Activated T-helper 2 cell treated with anti-CD3 and anti-CD28 coated beads, Interferon-gamma antibody, Interleukin-2, Interleukin-4, amounts not matched to agents 10 μg/mL and 5 μg/mL and 100 μg/mL, durations not matched to agents 14 hours and 24 hours and 36 hours (primary cell): ENCODE results near the gene KCNJ1. TPM values are rescaled to one million over a fixed set of nuclear protein-coding genes. Genes with fewer than 3 reads are reported as not detected.

ENCODE experiments used
- DNase-seq: peaks from one replicate; pipeline ENCODE4 v3.0.0; 2021; ENCODE audit warnings: low spot score
- H3K27ac Mint-ChIP-seq: one replicate; pipeline ENCODE4 v1.8.0; 2021; ENCODE audit warnings: mixed read lengths
- H3K27me3 Mint-ChIP-seq: one replicate; pipeline ENCODE4 v1.8.0; 2021; ENCODE audit warnings: low read depth, mixed read lengths
- H3K36me3 Mint-ChIP-seq: one replicate; pipeline ENCODE4 v1.8.0; 2021; ENCODE audit warnings: low read depth, mixed read lengths
- H3K4me1 Mint-ChIP-seq: one replicate; pipeline ENCODE4 v1.8.0; 2021; ENCODE audit warnings: low read depth, mixed read lengths
- H3K4me3 Mint-ChIP-seq: one replicate; pipeline ENCODE4 v1.8.0; 2021; ENCODE audit warnings: low read depth, mild to moderate bottlenecking, moderate library complexity, mixed read lengths
- H3K9me3 Mint-ChIP-seq: one replicate; pipeline ENCODE4 v1.8.0; 2021; ENCODE audit warnings: mixed read lengths
- intact Hi-C: fragments of 100-400 bp; cut with micrococcal nuclease; formaldehyde crosslinking; loops from one replicate; pipeline ENCODE4 v1.15.1; 2023
- total RNA-seq: library from RNA; stranded (reverse); gene quantifications from 2 replicates; pipeline ENCODE4 v1.2.3, GENCODE V29; 2022

Gene KCNJ1
- total RNA-seq, 1 donor from 2014 or later: not detected

DNA sequence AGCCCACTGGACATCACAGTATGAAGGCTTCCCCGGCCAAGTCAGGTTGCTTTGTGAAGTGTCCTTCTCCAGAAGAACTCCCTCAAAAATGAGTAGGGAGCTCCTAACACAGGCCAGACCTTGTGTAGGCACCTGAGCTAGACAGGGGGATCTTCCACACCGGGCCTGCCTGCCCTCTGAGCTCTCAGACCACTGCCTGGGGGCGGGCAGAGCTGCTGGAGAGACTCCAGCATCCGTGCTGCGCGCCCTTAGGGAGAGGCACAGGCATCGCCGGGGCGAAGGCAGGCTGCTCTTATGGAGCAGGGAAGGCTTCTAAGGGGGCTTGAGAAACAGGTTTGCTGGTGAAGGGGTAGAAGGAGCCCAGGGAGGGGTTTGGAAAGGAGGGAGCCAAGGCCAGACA is 28.4 kb upstream of the KCNJ1 start:
- no peak for DNase-seq
- intact Hi-C loops: no loop called here
- Mint-ChIP-seq H3K9me3 (no peaks in the 10 kb centered on the region), H3K27ac (no peak overlapping the region), H3K36me3 (no peaks in the 10 kb centered on the region), H3K4me3 (no peak overlapping the region), H3K27me3 (peaks cover 57% of the 10 kb centered on the region), H3K4me1 (peaks cover 7% of the 10 kb centered on the region)

DNA sequence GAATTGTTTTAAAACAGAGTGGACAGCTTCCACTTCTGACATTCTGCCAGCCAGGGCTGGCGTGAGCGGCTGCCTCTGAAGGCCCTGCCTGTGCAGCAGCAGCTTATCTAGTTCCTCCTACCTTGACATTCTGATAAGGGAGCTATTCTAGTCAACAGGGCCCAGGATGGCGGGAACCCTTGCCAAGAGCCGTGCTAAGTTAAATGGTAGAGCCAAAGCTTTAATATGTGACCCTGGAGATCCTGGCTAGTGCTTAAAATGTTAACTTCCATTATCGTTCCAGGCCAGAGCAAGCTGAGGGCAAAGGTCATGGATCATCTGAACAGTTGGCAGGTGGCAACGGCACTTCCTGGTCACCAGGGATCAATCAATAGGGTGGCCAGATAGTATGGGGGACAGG is 27.6 kb upstream of the KCNJ1 start:
- Mint-ChIP-seq H3K36me3 (no peaks in the 10 kb centered on the region), H3K27ac (no peak overlapping the region), H3K27me3 (peaks cover 57% of the 10 kb centered on the region), H3K4me3 (no peak overlapping the region), H3K9me3 (no peaks in the 10 kb centered on the region), H3K4me1 (peaks cover 7% of the 10 kb centered on the region)
- no peak for DNase-seq
- intact Hi-C loops: no loop called here

DNA sequence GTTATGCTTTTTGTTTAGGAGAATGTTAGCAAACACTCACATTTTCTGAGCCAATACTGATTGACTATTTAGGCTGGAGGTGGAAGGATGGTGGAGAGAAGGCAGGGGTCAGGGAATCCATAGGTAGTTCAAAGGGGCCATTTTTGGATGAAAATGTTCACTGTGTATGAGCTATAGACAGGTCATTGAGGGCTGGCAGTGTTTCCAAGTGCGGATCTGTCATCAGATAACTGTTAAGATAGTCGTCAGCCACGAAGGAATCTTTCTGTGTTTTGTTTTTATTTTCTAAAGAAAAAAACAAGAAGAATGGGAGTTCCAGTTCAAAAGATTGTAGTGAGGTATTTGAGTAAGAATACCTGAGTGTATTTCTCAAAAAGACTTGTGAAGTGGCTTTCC is 27.2 kb upstream of the KCNJ1 start:
- no peak for DNase-seq
- no peak overlapping the region for H3K27ac Mint-ChIP-seq
- H3K27me3 Mint-ChIP-seq: peaks cover 61% of the 10 kb centered on the region
- intact Hi-C loops: no loop called here
- no peak overlapping the region for H3K4me3 Mint-ChIP-seq
- H3K4me1 Mint-ChIP-seq: peaks cover 7% of the 10 kb centered on the region
- H3K9me3 Mint-ChIP-seq: no peaks in the 10 kb centered on the region
- no peaks in the 10 kb centered on the region for H3K36me3 Mint-ChIP-seq

DNA sequence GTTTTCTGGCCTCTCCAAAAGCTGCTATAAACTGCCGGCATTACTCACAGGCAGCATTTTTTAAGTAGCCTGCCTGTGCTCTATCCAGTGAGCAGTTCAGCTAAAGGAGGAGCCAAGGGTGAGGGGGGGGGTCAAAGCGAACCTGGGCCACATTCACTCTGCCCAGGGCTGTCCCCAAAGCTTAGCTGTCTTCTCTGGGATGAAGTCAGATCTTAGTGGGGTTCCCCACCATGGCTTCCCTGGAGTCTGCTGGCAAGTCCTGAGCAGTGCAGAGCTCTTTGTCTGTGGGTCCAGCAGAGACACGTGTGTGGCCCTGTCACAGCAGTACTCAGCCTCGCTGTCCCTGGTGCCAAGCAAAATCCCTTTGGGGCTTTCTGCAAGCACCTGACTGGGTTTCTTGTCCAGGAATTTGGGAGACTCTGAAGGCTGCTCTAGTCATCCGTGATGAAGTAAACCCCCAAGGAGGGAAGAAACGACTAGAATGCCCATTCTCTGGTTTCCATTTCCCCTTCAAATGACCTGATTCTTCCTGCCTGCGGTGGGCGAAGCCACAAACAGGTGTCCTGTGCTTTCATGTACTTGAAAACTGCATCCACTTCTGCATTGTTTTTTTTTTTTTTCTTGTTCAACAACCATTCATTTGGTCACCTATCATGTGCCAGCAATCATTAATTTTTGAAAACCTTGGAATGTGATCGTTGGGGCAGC is 26.6 kb upstream of the KCNJ1 start:
- Mint-ChIP-seq H3K4me3 (no peak overlapping the region), H3K27ac (no peak overlapping the region), H3K4me1 (peaks cover 7% of the 10 kb centered on the region), H3K9me3 (no peaks in the 10 kb centered on the region), H3K27me3 (peaks cover 59% of the 10 kb centered on the region), H3K36me3 (no peaks in the 10 kb centered on the region)
- intact Hi-C loops: no loop called here
- no peak for DNase-seq

DNA sequence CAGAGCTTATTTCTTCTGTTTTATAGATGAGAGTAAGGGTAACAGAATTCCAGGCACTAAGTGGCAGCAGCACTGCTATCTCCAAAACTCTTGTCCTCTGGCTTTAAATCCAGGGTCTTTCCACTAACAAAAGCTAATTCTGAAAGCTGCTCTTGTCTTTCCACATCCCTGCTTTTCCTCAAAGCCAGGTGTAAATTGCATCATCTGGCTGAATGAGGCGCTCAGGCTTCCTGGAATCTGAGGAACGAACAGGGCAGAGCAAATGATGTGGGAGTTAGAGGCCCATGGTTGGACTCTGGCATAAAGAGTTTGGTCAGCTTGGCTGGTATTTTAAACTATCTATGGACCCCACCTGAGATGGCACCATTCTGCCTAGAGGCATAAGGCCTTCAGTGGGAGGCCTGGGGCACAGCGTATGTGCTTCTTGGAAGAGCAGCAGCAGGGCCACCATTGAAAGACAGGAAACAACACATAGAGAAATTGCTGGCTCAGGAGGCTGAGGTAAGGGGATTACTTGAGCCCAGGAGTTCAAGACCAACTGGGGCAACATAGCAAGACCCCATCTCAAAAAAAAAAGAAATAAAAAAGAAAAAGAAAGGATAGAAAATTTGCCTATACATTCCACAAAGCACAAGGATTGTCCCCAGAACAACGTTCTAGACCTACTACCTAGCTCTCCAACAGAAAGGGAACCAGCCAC is 25.9 kb upstream of the KCNJ1 start:
- H3K27ac Mint-ChIP-seq: no peak overlapping the region
- DNase-seq: no peak
- H3K4me3 Mint-ChIP-seq: no peak overlapping the region
- H3K27me3 Mint-ChIP-seq: peaks cover 60% of the 10 kb centered on the region
- H3K36me3 Mint-ChIP-seq: no peaks in the 10 kb centered on the region
- H3K9me3 Mint-ChIP-seq: no peaks in the 10 kb centered on the region
- intact Hi-C loops: no loop called here
- peaks cover 7% of the 10 kb centered on the region for H3K4me1 Mint-ChIP-seq

DNA sequence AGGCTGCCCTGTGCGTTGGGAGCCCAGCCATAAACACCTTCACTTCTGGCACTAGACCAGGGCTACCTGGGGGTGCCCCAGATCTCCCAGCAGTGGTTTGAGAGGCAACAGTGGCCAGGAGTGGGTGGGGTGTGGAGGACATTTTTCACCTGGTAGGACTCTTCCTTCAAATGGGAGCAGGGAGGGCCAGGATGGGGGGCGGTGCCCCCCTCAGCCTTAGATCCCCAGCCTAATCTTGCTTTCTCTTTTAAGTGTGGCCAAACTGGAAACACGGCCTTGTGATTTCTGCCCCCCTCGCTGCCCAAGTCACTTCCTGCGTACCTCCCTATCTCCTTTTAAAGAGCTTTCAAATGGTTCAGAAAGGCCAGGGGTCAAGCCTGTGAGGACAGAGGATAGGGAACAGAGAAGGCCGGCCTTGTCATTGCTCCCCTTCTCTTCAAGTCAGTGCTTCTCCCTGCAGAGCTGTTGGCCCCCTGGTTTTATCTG is 24.9 kb upstream of the KCNJ1 start:
- no peak overlapping the region for H3K4me3 Mint-ChIP-seq
- intact Hi-C loops: loop anchor here (2.0 kb wide), 1 partner anchor 13 kb away; no protein-coding TSS in a partner anchor
- H3K27ac Mint-ChIP-seq: no peak overlapping the region
- peaks cover 62% of the 10 kb centered on the region for H3K27me3 Mint-ChIP-seq
- no peaks in the 10 kb centered on the region for H3K36me3 Mint-ChIP-seq
- DNase-seq: no peak
- no peaks in the 10 kb centered on the region for H3K9me3 Mint-ChIP-seq
- H3K4me1 Mint-ChIP-seq: peaks cover 7% of the 10 kb centered on the region

DNA sequence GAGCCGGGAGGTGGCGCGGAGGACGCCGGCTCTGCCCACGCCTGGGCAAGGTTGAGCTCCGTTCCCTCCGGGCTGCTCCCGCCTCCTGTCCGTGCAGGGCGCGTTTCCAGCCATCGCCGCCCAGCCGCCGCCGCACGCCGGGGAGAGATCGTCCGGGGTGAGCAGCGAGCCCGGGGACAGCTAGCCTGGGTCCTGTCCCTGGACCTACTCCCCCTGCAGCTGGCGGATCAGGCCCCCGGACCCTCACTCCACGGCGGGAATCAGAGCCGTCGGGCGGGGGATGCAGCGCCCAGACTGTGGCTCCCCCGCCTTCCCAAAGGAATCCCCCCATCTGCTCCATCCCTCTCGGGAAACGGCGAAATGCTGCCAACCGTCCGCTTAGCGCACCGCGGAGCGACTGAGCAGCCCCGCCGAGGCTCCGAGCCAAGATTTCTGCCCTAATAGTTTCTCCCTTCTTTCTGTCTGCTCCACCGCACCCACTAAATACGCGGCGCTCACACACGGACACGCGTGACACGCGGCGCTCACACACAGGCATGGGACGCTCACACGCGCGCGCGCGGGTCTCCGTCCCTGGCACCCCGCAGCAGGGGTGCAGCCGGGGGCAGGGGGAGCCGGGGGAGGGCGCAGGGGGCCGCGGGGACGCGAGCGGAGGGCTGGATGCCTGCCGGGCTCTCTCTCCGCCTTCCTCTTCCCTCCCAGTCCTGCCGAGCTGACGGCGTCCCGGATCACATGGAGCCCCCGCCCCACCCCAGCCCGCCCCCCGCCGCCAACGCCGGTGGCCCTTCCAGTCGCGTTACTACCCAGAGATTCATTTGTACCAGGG is 23.7 kb upstream of the KCNJ1 start, which contains the start of gene KCNJ5:
TSS of gene KCNJ5 (plus strand) at position 814 of the 826 bp plus-strand sequence. CDS start 19,918 bp downstream, outside the sequence.
- Mint-ChIP-seq H3K36me3 (no peaks in the 10 kb centered on the region), H3K4me3 (peak within 1 kb of the TSS; percentile 31), H3K27ac (no peak within 1 kb of the TSS), H3K9me3 (no peaks in the 10 kb centered on the region), H3K27me3 (peaks cover 66% of the 10 kb centered on the region), H3K4me1 (peaks cover 7% of the 10 kb centered on the region)
- intact Hi-C loops: loop anchor here (2.0 kb wide), 1 partner anchor 14 kb away; no protein-coding TSS in a partner anchor
- no peak for DNase-seq

DNA sequence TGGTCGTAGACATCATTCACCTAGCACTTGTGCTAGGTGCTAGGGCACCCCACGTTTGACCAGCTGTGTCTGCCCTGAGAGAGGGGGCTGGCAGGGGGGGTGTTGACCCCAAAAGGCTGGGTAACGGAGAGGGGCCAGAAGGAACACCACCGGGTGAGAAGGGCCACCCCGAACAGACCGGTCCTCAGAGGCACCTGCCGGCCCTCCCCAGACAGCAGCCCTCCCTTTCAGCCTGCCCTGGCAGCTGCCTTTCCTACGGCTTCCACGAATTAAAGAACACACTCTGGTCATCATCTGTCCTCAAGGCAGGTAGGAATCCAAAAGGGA is 23.1 kb upstream of the KCNJ1 start:
- intact Hi-C loops: loop anchor here (2.0 kb wide), 1 partner anchor 15 kb away; no protein-coding TSS in a partner anchor
- Mint-ChIP-seq H3K9me3 (no peaks in the 10 kb centered on the region), H3K36me3 (no peaks in the 10 kb centered on the region), H3K4me3 (no peak overlapping the region), H3K27me3 (peaks cover 69% of the 10 kb centered on the region), H3K27ac (no peak overlapping the region), H3K4me1 (peaks cover 7% of the 10 kb centered on the region)
- no peak for DNase-seq

DNA sequence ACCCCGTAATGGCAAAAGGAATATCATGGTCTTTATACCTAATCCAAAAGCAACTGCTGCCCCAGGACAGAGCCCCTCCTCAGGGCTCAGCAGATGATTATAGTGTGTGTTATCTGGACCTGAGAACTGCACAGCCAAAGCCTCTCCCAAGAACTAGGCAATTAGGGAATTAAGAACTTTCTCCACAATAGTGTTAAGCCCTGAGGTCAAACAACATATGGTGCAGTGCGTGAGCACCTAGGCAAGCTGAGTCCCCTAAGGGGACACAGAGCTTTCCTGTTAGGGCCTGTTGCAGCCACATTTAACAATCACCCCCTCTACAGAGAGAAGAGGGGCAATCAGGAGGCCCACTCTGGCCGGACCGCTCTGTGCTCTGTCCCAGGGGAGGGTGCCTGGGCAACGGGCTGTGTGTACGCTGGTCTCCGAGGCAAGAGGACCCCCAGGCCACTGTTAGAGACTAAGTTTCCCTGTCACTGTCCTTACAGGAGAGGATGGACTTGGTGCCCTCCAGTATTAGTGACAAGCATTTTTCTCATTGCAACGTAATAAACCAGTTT is 22.6 kb upstream of the KCNJ1 start:
- peaks cover 70% of the 10 kb centered on the region for H3K27me3 Mint-ChIP-seq
- H3K36me3 Mint-ChIP-seq: no peaks in the 10 kb centered on the region
- no peak overlapping the region for H3K4me3 Mint-ChIP-seq
- H3K4me1 Mint-ChIP-seq: peaks cover 7% of the 10 kb centered on the region
- no peaks in the 10 kb centered on the region for H3K9me3 Mint-ChIP-seq
- intact Hi-C loops: loop anchor here (2.0 to 10.0 kb wide), 4 partner anchors 15 to 865 kb away; no protein-coding TSS in a partner anchor
- DNase-seq: no peak
- no peak overlapping the region for H3K27ac Mint-ChIP-seq

DNA sequence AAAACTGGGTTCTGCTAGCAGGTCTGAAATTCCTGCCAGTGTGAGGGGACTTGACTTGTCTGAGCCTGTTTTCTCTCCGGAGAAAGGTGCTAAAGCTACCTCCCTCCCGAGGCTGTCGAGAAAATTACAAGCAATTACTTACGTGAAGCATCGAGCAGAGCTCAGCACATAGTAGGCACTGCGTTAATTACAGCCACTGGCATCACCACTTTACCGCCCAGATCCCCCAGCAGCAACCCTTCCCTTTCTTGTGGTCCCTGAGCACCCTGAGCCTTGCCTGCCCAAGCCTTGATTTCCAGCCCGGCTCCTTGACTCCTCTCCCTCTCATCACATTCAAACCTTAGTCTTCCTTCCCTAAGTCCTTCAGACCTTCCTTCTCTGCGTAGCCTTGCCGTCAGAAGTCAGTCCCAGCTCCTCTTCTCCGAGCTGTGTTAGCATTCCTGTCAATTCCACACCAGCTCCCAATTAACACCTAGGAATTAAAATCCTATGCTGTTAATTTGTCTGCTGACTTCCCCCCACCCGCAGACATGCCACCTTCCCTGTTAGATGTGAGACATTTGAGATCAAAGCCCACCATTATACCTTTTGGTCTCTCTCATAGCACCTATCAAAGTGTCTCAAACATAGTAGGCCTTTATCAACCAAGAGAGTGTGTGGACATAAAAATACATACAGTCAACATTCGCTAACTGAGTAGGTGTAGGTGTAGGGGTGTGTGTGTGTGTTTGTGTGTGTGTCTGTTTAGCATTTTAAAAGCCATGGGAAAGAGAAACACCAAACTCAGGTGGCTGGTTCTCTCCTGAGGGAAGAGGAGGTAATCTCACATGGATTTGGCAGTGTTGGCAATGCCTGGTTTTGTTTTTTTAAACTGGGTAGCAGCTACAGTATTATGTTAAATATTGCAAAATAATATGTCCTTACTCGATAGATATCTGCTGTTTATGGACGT is 21.2 kb upstream of the KCNJ1 start:
- H3K4me3 Mint-ChIP-seq: no peak overlapping the region
- no peak for DNase-seq
- H3K27me3 Mint-ChIP-seq: peaks cover 69% of the 10 kb centered on the region
- H3K4me1 Mint-ChIP-seq: peaks cover 4% of the 10 kb centered on the region
- intact Hi-C loops: loop anchor here (10.0 kb wide), 3 partner anchors 136 to 866 kb away; no protein-coding TSS in a partner anchor
- no peaks in the 10 kb centered on the region for H3K36me3 Mint-ChIP-seq
- no peak overlapping the region for H3K27ac Mint-ChIP-seq
- no peaks in the 10 kb centered on the region for H3K9me3 Mint-ChIP-seq

DNA sequence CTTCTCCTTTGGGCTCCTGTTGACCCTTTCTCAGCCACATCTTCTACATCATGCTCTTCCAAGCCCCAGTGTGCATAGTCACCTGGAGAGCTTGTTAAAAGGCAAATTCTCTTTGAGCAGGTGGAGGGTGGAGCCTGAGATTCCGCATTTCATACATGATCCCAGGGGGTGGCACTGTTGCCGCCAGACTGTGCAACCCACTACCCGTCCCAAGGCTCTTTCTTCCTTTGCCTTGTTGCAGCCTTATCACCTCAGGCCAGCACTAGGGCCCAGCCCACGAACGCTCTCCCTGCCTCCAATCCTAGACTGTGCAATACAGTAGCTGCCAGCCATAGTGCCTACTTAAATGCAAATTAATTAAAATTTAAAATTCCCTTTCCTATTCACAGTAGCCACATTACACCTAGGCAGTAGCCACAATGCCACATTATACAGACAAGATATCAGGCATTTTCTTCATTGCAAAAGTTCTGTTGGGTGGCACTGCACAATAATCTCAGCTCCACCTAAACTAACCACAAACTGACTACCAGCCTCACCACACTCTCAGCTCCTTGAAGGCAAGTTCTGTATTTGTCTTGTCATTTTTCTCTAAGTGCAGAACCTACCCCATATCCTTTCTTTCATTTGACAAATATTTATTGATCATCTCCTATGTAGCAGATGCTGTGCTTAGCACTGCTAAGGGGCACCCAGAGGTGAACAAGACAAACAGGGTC is 19.5 kb upstream of the KCNJ1 start:
- H3K4me1 Mint-ChIP-seq: peaks cover 2% of the 10 kb centered on the region

More for the DNA sequence above, 19.5 kb upstream of the KCNJ1 start:
- no peak for DNase-seq
- no peak overlapping the region for H3K27ac Mint-ChIP-seq
- no peaks in the 10 kb centered on the region for H3K9me3 Mint-ChIP-seq
- H3K4me3 Mint-ChIP-seq: no peak overlapping the region
- H3K27me3 Mint-ChIP-seq: peaks cover 70% of the 10 kb centered on the region
- H3K36me3 Mint-ChIP-seq: no peaks in the 10 kb centered on the region
- intact Hi-C loops: loop anchor here (10.0 kb wide), 3 partner anchors 138 to 868 kb away; no protein-coding TSS in a partner anchor
